Tongue (tissue), 2 donors: ENCODE measurements around the gene CCND3. TPM values are rescaled to one million over a fixed set of nuclear protein-coding genes. Genes with fewer than 3 reads are reported as not detected.
A peak's percentile ranks its signal among the peaks of the same experiment; 100 is the strongest.
"Not testable (repeated sequence)": the region's sequence is repeated elsewhere in the genome, so short reads cannot be mapped to it uniquely, and the experiment has no call there.

ENCODE experiments used
- DNase-seq: peaks from one replicate; pipeline ENCODE4 v3.0.0-alpha.2; 2015
- total RNA-seq: library from RNA; depleted of rRNA; stranded (reverse); fragments of >200 nt; gene quantifications from one replicate; pipeline ENCODE4 v1.2.3, GENCODE V29; 2014

Gene CCND3
- total RNA-seq, 1 donor from 2014 or later, result 20.3 TPM

DNA sequence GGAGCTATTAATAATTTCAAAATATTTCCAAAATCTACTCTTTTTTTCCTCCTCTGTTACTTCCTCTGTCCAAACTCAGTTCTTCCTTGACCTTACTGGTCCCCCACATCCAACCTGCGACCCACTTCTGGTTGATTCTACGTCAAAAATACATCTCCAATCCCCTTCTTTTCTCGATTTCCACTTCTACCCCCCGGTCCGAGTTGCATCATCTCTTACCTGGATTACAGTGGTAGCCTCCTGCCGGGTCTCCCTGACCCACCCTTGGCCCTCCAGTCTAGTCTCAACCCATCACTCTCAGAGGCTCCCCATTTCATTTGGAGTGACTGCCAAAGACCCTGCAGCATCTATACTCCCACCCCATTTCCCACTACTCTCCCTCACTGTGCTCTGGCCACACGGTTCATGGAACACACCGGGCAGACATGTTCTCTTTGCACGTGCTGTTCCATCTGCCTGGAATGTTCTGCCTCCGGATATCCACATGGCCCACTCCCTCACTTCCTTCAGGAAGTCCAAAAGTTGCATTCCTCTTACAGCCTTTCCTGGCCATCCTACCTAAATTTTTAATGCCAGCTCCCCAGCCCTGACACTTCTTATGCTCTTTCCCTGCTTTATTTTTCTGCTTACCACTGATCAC lies 6.1 kb upstream of the CCND3 start:
- no peak for DNase-seq

DNA sequence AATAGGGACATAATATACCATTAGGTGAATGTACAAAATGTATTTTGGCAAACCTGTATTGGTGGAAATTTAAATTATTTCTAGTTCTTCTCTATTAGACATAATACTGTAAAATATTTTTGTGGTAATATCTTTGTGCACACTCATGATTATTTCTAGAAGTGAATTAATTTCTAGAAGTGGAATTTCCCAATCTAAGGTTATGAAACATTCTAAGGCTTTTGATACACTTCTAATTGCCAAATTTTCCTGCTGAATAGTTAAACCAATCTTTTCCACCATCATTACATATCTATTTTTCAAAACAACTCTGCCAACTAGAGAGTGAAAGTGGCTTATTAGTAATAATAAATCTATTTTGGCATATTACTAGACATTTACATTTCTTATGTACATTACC lies 1.8 kb upstream of the CCND3 start:
- no peak for DNase-seq

DNA sequence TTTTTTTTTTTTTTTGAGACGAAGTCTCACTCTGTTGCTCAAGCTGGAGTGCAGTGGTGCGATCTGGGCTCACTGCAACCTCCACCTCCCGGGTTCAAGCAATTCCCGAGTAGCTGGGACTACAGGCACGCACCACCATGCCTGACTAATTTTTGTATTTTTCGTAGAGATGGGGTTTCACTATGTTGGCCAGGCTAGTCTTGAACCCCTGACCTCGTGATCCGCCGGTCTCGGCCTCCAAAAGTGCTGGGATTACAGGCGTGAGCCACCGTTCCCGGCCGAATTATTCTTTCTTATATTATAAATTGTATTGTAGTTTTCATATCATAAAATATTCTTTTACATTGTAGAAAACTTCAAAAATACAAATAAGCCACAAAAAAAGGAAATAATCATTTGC lies 1.3 kb upstream of the CCND3 start:
- DNase-seq, result not testable (repeated sequence)

DNA sequence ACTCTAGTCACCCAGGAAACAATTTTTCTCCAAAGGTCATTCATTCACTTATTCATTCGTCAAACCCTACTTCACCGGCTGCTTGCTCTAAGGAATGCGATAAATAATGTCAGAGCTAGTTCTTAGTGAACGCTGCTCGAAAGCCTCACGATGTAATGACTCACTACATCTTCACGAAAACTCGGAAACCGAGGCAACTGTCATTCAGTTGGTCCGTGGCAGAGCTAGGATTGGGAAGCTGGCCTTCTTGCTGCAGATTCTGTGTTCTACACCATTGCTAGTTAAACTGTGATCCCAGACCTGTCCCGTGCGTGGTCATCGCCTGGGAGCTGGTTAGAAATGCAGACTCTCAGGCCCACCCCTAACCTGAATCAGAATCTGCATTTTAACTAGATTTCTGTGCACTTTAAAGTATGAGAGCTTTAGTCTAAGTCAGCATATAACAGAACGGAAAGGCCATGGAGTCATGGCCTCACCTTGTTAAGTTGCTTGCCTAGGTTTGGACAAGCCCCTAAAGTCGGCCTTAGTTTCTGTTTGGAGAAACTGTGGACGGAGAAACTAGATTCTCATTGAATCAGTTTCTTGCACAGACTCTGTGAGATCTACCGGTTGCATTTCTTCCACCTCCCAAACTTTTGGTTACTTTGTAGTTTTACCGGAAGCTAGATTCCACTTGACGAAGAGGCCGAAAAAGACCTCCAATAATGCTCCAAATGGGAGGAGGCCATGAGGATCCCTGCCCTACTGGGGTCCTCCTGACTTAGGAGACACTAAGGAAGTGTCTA lies 651 bp upstream of the CCND3 start:
- DNase-seq, result no peak

DNA sequence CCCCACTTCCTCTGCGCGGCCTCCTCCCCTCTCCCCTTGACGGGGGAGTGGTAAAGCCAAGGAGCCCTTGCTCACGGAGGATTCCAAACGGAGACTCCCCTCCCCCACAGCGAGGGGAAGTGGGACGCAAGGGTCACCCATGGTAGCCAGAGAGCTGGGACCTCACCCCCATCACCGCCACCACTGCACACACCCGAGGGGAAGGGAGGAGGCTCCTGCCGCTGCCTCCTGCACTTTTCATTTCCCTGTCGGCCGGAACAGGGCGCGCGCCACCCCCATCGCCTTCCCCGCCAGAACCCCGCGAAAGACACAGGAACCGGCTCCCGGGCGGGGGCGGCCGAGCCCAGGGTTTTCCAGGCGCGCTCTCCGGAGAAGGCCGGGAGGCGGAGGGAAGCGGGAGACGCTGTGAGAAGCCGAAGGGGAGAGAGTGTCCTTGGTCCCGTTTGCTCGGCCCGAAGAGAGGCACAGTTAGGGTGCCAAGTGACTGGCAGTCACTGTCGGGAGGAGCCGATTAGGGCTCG lies 789 bp downstream of the CCND3 start:
- peak; percentile 61 for DNase-seq

DNA sequence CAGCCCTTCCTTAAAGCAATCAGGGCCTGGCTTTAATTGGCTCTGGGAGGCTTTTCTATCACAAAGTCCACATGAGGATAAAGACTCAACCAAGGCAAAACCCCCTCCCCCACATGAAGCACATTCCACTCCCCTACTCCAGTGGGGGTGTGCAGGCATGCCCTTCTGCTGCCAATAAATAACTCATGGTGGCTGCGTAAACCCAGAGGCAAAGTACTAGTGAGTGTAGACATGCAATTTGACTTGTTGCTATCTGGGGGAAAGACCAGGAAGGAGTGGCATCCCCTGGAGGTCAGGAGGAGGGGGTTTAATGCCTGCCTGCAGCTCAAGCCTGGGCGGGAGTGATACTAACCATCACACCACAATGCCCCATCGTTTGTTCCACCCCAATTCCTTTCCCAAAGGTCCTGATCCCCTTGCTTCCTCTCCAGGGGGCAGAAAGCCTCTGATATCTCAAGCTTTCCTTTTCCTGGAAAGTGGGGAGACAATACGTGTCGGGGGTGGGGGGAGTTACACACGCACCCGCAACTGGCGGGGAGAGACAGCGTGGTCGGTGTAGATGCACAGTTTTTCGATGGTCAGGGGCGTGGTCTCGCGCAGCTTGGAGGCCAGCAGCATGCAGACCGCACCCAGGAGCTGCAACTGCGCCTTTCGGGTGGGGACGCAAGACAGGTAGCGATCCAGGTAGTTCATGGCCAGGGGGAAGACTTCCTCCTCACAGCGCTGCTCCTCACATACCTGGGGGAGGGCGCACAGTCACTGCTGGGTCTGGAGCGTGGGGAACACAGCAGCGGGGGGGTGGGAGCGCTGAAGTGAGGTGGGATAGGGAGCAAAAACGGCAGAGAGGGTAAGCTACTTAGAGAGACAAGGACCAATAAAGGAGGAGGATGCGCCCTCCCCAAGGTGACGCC lies 1.5 kb downstream of the CCND3 start:
- DNase-seq, result no peak

DNA sequence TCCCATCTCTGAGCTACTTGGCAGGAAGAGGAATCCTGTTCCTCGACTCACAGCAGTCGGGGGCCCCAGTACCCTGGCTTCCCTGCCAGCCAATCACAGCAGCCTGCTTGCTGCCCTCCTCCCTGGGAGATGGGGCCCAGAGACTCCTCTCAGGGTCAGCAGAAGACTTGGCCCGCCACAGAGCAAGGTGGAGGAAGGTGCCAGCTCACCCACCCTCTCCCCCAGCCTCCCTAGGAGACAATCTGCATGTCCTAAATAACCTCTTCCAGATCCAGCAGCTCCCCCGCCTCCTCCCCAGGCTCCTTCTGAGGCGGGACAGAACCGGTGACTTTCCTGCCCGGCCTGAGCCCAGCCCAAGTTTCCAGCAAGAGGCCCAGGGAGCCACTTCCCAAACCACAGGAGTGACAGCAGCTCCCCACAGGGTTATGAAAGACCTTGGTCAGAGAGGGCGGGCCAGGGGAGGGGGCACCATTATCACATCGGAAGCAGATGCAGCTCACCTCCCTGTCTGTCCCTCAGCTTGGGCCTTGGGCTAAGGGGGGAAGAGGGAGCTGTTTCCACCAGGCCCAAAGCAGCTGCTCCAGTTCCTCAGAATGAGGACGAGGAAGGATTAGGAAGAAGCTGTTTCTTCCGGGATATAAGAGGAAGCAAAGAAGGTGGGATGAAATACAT lies 2.3 kb downstream of the CCND3 start:
- peak; percentile 76 for DNase-seq

DNA sequence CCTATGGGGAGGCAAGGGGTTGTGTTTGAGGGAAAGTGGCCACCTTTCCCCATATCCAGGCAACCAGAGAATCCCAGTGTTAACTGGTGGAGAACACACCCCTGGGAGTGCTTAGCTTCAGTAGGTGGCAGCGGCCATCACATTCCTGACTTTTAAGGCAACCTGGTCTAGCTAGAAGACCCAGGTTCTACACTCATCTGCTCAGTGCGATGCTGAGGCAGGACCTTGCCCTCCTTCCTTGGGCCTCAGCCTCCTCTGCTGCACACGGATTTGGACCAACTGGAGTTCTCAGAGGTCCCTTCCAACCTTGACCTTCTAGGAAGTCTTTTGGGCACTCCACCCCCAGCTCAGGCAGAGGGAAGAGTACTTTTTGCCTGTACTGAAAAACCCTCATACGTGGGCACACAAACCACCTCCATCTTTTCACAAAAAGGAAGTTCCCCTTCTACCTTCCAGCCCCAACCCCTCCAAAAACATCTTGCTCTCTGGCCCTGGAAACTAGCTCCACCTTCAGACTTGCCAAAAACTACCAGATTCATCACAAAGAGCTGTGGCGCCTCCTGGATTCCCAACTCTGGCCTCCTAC lies 2.9 kb downstream of the CCND3 start:
- DNase-seq, result no peak

DNA sequence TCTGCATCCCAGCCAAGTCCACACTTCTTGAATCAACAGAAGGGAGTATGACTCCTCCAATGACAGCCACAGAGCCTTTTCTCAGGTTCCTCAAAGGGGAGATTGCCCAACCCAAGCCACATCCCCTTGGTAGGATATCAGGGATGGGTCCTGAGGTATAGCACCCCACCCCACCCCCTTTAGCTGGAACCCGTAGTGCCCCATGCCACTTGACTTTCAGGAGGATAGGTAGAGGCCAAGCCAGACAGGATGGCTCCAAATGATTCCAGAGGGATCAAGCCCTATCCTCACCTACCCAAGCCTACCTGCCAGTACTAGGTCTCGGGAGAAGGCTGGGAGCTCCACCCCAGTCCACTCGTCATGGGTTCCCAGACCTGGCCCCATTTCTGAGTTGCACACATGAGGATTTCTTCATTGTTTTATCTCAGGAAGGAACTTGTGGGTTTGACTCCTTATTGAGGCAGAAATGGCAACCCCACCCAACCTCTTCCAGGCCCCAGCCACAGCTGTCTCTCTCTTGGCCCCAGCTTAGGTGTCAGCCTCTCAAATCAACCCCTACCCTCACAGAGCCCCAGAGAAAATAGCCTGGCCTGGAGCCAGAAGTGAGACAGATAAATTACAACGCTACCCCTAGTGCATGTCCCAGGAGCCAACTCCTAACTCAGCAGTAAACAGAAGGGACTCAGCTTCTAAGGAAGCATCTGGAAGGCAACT lies 3.6 kb downstream of the CCND3 start:
- DNase-seq, result peak; percentile 84

DNA sequence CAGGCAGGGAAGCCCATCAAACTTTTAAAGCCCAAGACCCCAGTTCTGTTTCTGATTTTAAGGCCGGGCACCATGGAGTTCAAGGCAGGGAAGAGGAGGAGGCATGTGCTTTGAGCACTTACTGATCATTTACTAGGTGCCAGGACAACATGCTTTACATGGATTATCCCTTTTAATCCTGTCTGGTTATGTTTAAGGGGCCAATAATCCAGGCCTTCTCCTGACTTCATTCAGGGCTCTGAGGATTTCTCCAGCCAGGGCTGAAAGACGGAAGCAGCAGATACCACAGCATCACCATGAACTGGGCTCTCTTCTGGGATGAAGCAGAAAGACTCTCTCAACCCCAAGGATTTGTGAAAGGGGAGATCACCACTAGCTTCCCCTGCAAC lies 4.1 kb downstream of the CCND3 start:
- no peak for DNase-seq

DNA sequence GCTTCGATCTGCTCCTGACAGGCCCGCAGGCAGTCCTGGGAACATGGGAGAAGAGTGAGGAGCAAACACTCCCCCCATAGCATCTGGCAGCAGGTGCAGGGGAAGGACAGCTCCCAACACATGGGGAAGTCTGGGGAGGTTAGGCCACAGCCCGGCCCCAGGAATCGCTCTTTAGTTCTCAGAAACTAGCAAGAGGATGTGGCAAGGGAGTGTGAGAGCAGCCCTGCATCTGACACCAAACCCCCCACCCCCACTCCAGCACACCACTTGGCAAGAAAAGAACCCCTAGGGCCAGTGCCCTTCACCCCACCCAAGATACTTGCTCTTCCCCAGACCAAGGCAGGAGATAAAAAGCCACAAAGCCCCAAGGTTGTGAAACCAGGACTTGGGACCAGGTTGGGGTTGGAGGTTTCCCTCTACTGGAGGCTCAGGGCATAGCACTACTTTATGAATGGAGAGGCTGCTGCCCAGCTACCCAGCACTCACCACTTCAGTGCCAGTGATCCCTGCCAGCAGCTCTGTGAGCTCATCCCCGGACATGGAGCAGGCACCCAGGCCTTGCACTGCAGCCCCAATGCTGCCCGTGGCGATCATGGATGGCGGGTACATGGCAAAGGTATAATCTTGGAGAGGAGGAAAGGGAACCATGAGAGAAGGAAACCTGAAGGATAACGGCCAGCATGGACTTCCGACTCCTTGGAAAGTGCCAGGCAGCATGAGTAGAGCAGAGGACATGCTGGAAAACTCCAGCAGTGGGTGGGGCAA lies 5.4 kb downstream of the CCND3 start:
- DNase-seq, result peak; percentile 86

DNA sequence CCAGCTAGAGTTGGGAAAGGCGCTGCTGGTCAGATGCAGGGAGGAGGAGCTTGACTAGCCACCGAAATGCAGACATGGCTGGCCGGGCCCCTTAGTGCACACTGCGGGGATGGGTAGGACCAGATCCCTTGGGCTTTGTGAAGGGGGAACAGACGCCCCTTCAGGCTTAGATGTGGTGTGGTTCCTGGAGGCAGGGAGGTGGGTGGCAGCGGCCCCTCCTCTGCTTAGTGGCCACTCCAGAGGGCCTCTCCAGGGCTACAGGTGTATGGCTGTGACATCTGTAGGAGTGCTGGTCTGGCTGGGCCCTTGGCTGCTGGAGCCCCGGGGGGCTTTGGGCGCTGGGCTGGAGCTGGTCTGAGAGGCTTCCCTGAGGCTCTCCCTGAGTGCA lies 5.9 kb downstream of the CCND3 start:
- no peak for DNase-seq

DNA sequence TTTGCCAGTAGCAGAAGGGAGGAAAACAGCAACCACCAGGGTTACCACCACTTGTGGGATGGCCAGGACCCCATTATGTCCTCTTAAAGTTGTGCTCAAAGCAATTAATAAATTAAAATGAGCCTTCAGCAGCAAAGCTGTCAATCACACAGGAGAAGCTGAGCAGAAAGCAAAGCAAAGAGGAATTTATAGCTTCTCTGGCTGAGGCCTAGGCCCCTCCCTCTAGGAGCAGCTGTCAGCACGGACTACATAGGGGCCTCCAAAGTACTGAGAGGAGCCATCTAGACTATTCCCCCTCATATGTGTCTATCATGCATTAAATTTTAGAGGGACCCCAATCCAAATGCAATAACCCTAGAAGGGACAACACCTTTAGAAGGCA lies 6.4 kb downstream of the CCND3 start:
- peak; percentile 61 for DNase-seq

DNA sequence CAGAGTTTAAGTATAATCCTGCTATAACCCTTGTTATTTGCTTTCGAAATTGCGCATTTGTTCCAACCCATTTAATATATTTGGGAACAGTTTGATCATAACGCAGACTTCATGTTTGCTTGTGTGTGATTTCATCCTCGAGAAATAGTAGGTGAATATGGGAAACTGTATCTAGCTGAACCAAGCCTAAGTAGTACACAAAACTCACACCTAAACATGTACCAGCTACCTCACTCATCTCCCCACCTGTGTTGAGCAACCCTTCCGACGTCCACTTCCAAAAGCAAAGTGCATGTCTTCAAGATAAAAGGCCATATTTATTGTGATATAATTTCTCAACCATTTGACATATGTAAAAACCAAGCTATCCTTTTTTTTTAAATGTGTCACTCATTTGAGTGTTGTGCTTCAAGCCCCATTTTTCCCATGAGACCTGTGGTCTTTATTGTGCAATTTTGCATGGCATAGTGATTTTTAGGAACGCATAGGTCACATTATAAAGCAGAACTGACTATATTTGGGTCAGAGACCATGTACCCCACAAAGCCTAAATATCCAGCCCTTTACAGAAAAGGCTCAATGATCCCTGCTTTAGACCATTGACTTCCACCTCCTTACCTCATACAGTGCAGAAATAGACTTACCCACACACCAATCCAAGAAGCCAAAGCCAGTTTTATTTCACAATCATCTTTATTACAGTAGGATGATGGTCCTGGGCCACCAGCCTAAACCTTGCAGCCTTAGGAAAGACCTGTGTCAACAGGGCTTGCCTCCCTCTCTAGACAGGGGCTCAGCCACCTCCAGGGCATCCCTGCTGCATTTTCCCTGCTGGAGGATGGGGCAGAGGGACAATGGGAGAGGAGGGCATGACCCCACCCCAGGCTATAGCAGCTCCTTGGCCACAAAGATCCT lies 7.1 kb downstream of the CCND3 start:
- no peak for DNase-seq

DNA sequence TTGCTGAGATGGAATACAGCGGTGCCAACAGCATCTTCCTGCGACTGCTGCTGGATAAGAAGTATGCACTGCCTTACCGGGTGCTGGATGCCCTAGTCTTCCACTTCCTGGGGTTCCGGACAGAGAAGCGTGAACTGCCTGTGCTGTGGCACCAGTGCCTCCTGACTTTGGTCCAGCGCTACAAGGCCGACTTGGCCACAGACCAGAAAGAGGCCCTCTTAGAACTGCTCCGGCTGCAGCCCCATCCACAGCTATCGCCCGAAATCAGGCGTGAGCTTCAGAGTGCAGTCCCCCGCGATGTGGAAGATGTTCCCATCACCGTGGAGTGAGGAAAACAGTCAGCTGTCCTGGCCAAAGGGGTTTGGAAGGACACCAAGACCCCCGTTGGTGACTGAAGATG lies 9.2 kb downstream of the CCND3 start:
- no peak for DNase-seq

DNA sequence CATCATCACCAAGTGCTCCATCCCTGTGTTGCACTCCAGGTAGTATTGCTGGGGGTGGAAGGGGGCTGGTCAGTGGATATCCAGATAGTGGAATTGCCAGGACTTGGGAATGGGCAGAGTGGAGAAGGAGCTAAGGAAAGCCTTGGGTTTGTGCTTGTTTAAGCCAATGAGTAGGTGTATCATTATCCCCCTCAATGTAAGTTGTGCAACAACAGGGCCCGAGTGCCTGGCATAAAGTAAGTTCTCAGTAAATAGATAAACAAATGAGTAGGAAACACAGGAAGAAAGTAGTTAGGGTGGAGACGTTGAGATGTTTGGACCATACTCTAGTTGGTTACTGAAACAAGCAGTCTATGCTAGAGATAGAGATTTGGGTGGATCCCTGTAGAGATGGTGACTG lies 9.8 kb downstream of the CCND3 start:
- DNase-seq, result no peak

DNA sequence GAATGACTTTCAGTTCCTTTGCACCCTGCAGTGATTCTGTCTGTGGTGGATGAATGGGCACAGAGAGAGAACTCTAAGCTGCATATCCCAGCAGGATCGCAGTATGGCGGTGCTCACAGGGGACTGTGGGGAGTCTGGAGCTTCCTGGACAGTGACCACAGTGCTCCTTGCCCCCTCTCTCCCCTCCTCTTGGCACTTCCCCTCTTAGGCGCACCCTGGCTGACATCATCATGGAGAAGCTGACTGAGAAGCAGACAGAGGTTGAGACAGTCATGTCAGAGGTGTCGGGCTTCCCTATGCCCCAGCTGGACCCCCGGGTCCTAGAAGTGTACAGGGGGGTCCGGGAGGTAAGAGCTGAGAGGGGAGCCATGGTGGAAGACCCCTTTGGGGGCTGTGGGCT lies 11.7 kb downstream of the CCND3 start:
- no peak for DNase-seq

DNA sequence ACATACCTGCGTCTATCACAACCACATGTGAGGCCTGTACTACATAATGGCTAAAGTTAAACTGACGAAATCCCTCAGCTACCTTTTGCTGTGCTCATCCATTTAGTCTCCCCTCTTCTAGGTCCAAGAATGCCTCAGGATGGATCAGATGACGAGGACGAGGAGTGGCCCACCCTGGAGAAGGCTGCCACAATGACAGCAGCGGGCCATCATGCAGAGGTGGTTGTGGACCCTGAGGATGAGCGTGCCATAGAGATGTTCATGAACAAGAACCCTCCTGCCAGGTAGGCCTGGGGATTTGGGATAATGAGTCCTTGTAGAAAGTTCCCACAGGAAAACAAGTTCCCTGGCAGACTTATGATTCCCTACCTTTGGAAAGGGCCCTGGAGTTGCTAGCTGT lies 14.4 kb downstream of the CCND3 start:
- DNase-seq, result no peak

DNA sequence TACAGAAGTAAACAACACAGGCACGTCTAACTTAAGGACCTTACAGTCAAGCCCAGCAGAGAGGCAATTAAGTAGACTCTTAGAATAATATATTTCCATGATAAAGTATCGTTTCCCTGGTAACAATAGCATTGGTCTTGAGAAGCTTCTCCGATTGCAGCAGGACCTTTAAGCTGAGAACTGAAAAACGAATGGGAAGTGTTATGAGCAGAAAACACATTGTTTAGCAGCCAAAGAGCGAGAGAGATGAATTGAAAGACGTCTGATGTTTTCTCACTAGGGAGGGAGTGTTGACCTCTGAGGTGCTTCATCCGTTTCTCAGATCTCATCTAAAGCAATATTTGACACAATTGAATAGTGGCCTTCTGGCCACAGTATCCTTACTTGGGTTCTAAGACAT lies 19.5 kb downstream of the CCND3 start:
- DNase-seq, result no peak

DNA sequence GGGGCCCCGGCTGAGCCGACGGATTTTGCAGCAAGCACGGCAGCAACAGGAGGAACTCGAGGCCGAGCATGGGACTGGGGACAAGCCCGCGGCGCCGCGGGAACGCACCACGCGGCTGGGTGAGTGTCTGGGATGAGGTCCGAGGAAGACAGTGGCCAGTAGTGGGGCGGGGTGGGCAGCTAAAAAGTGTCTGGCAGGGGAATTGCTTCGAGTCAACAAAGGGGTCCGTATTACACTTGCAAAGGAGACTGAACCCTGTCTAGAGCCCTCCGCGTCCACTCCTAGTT lies 20.0 kb downstream of the CCND3 start:
- DNase-seq, result no peak
